Transverse colon (tissue), 4 donors: ENCODE data around the gene SLC5A5. TPM values are rescaled to one million over a fixed set of nuclear protein-coding genes. Genes with fewer than 3 reads are reported as not detected.

Source experiments
- DNase-seq: peaks from one replicate; pipeline ENCODE4 v3.0.0-alpha.2; 2019
- H3K27ac ChIP-seq, 4 donors: fragments of 200-600 bp; sonication (generic); 2 replicates each; pipeline ENCODE4 v1.5.1; 2016 to 2018; ENCODE audit warnings: inconsistent platforms in 4 of 4
- H3K27me3 ChIP-seq: fragments of 200-600 bp; sonication (generic); 2 replicates; pipeline ENCODE4 v1.5.1; 2017; ENCODE audit warnings: inconsistent platforms
- H3K36me3 ChIP-seq, 4 donors: fragments of 200-600 bp; sonication (generic); 2 replicates each; pipeline ENCODE4 v1.5.1; 2017 to 2019; ENCODE audit warnings: inconsistent platforms in 4 of 4
- H3K4me1 ChIP-seq, 4 donors: fragments of 200-600 bp; sonication (generic); 2 replicates each; pipeline ENCODE4 v1.5.1; 2017 to 2020; ENCODE audit warnings: inconsistent platforms in 4 of 4
- H3K4me3 ChIP-seq, 4 donors: fragments of 200-600 bp; sonication (generic); 1 replicate in 1 of 4; 2 replicates in 3 of 4; pipeline versions ENCODE4 v1.5.1 to v1.6.1; 2017 to 2019; ENCODE audit warnings: inconsistent platforms in 4 of 4
- H3K9me3 ChIP-seq, 2 donors: fragments of 200-600 bp; sonication (generic); 2 replicates each; pipeline ENCODE4 v1.5.1; 2017 to 2019; ENCODE audit warnings: inconsistent platforms in 2 of 2
- CTCF ChIP-seq, 5 experiments: fragments of 200-600 bp in 3 of 5; fragments of 450-650 bp in 2 of 5; sonication (generic) in 3 of 5; IDR thresholded peaks; 1 replicate in 2 of 5; 2 replicates in 3 of 5; pipeline ENCODE4 v1.5.1; 2016 to 2017; ENCODE audit warnings: antibody characterized with exemption in 5 of 5, inconsistent platforms in 3 of 5, mild to moderate bottlenecking in 2 of 5, moderate library complexity in 1 of 5
- EP300 ChIP-seq: sonication (generic); formaldehyde crosslinking; IDR thresholded peaks from one replicate; pipeline ENCODE4 v1.6.1; 2017; ENCODE audit warnings: antibody characterized with exemption, low read depth
- POLR2A ChIP-seq: fragments of 450-650 bp; IDR thresholded peaks from one replicate; pipeline ENCODE4 v1.6.1; 2016; ENCODE audit warnings: antibody characterized with exemption, mild to moderate bottlenecking, moderate library complexity
- POLR2AphosphoS5 ChIP-seq, 3 donors: sonication (generic); formaldehyde crosslinking; IDR thresholded peaks; one replicate each; pipeline ENCODE4 v1.6.1; 2016; ENCODE audit warnings: antibody characterized with exemption in 3 of 3
- WGBS, 2 donors: methylation state at CpG; one replicate each; pipeline ENCODE4 v1.1.5; 2018; ENCODE audit warnings: low coverage in 1 of 2; 5-methylcytosine and 5-hydroxymethylcytosine counted together
- in situ Hi-C, 4 donors: fragments of 200-750 bp; cut with MboI; loops; one replicate each; pipeline versions ENCODE4 v1.15.0 to v1.15.1; 2017; ENCODE audit warnings: low sequenced_read_pairs in 3 of 4, low pct_ligation_motif_present in 1 of 4, low pct_unique_long_range_greater_than_20kb in 1 of 4
- intact Hi-C: fragments of 100-400 bp; cut with DNase I; formaldehyde crosslinking; loops from one replicate; pipeline ENCODE4 v1.15.1; 2023; ENCODE audit warnings: low total_unique reads
- total RNA-seq, 4 donors: library from RNA; depleted of rRNA; stranded (reverse); fragments of >200 nt; gene quantifications; one replicate each; pipeline ENCODE4 v1.1.0, GENCODE V29; 2016

Gene SLC5A5
- total RNA-seq, 4 donors from 2014 or later = not detected

GRCh38 chr19:17847538-17848366, 24.0 kb upstream of the SLC5A5 start, which contains the start of gene JAK3:
TSS of gene JAK3 (minus strand) at chr19:17847982. CDS start at chr19:17844417, 3,565 bp downstream.
- Histone ChIP-seq H3K9me3 (no peaks in the 10 kb centered on the region), H3K4me3 (peak within 1 kb of the TSS; percentile 9 to 49 (median 28)), H3K4me1 (peaks cover 0 to 34% (median 6%) of the 10 kb centered on the region in 4 donors), H3K36me3 (no peaks in the 10 kb centered on the region), H3K27me3 (peaks cover 27% of the 10 kb centered on the region), H3K27ac (peak within 1 kb of the TSS; percentile 69 to 83 (median 78))
- 16 to 23% methylated on average over 6 to 25 of the region's 40 CpGs for WGBS, 2 donors
- TF ChIP-seq CTCF (IDR thresholded peaks at IDR 0.05) (no peak), POLR2A (peak; percentile 30)
- intact Hi-C loops (no loop called here), in situ Hi-C loops (no loop called here)
- DNase-seq = peak; percentile 78

- H3K36me3 ChIP-seq = no peaks in the 10 kb centered on the region
- no peaks in the 10 kb centered on the region for H3K9me3 ChIP-seq
- peaks cover 24% of the 10 kb centered on the region for H3K27me3 ChIP-seq
- no peak for DNase-seq
- H3K27ac ChIP-seq = peak overlapping the region; percentile 69 to 83 (median 78)
- peaks cover 0 to 34% (median 6%) of the 10 kb centered on the region in 4 donors for H3K4me1 ChIP-seq
- H3K4me3 ChIP-seq = no peak overlapping the region
- 74 to 76% methylated on average over 5 to 14 of the region's 14 CpGs for WGBS, 2 donors
- intact Hi-C loops (no loop called here), in situ Hi-C loops (no loop called here)
- TF ChIP-seq CTCF (IDR thresholded peaks at IDR 0.05) (no peak), POLR2A (no peak), EP300 (no peak), POLR2AphosphoS5 (IDR thresholded peaks at IDR 0.05) (no peak)
Observed at GRCh38 chr19:17848595-17849292, 23.0 kb upstream of the SLC5A5 start.

- 83 to 100% methylated on average over 2 to 6 of the region's 6 CpGs for WGBS, 2 donors
- Histone ChIP-seq H3K4me1 (peaks cover 0 to 12% (median 0%) of the 10 kb centered on the region in 4 donors), H3K27me3 (no peaks in the 10 kb centered on the region), H3K4me3 (no peak overlapping the region), H3K27ac (no peak overlapping the region), H3K9me3 (no peaks in the 10 kb centered on the region), H3K36me3 (no peaks in the 10 kb centered on the region)
- intact Hi-C loops (loop anchor here (10.0 kb wide), 1 partner anchor 141 kb away; no protein-coding TSS in a partner anchor), in situ Hi-C loops (loop anchor here in 2 of 4 donors (25.0 kb wide), 2 partner anchors 133 to 142 kb away; partner anchors contain the start of gene MAP1S (in 1 of the 2))
- no peak for DNase-seq
- TF ChIP-seq CTCF (IDR thresholded peaks at IDR 0.05) (no peak), EP300 (no peak), POLR2AphosphoS5 (IDR thresholded peaks at IDR 0.05) (no peak), POLR2A (no peak)
Observed at GRCh38 chr19:17854061-17854460, 17.7 kb upstream of the SLC5A5 start.
